Measurements from ENCODE around the gene MKLN1. TPM values are rescaled to one million over a fixed set of nuclear protein-coding genes. Genes with fewer than 3 reads are reported as not detected.
"Not testable (repeated sequence)": the region's sequence is repeated elsewhere in the genome, so short reads cannot be mapped to it uniquely, and the experiment has no call there.

MKLN1 gene
- total RNA-seq, 2 experiments from 2014 or later: 12.1 to 56.6 TPM

GRCh38 chr7:131511774-131512535 lies 184.3 kb downstream of the MKLN1 start:
- Histone ChIP-seq H3K79me2 (ENCODE audit: insufficient read depth, low read depth, low read length) (no peaks in the 10 kb centered on the region), H3K36me3 (ENCODE audit: insufficient read depth, low read length) (no peaks in the 10 kb centered on the region), H3K9me3 (ENCODE audit: low read length) (no peaks in the 10 kb centered on the region), H3K9me2 (ENCODE audit: insufficient read depth, low read length) (no peaks in the 10 kb centered on the region), H3K27ac (ENCODE audit: low read depth, low read length, poor library complexity, severe bottlenecking) (no peak overlapping the region), H3K4me1 (ENCODE audit: insufficient read depth, low read length, poor library complexity, severe bottlenecking) (peaks cover 4% of the 10 kb centered on the region), H4K20me1 (ENCODE audit: insufficient read depth, low read length) (peaks cover 3% of the 10 kb centered on the region; the same call in 1 of the 2 replicates), H3K4me2 (ENCODE audit: low read length) (no peak overlapping the region), H2AFZ (ENCODE audit: low read length) (no peak overlapping the region), H3K4me3 (ENCODE audit: low read depth, low read length, poor library complexity, severe bottlenecking) (no peak overlapping the region)
- CTCF ChIA-PET (ENCODE audit: unreplicated experiment): no interaction called here
- TF ChIP-seq EZH2phosphoT487 (IDR thresholded peaks at IDR 0.05; ENCODE audit: borderline replicate concordance, low read depth, low read length): no peak
- no peak for TF ChIP-seq CTCF (conservative IDR thresholded peaks at IDR 0.05; ENCODE audit: low read length)
- BruUV-seq (replicated peaks): no TSS peak
- no peak for DNase-seq (ENCODE audit: low spot score)
- POLR2A ChIA-PET: interaction anchor here (0.6 kb wide), 1 partner anchor 771 kb away, joined by 3 read pairs; no protein-coding TSS in a partner anchor
- intact Hi-C loops (cut with micrococcal nuclease; ENCODE audit: unreplicated experiment): loop anchor here (5.0 kb wide), 1 partner anchor 635 kb away; no protein-coding TSS in a partner anchor

- no peaks in the 10 kb centered on the region for H3K36me3 ChIP-seq (ENCODE audit: insufficient read depth, low read length)
- POLR2A ChIA-PET: interaction anchor here (0.5 kb wide), 2 partner anchors 33 to 1478 kb away, joined by 3 read pairs; no protein-coding TSS in a partner anchor
- intact Hi-C loops (cut with micrococcal nuclease; ENCODE audit: unreplicated experiment): loop anchor here (5.0 kb wide), 1 partner anchor 636 kb away; no protein-coding TSS in a partner anchor
- no peak overlapping the region for H3K27ac ChIP-seq (ENCODE audit: low read depth, low read length, poor library complexity, severe bottlenecking)
- no peak overlapping the region for H3K4me2 ChIP-seq (ENCODE audit: low read length)
- peak; percentile 77 for DNase-seq (ENCODE audit: low spot score)
- CTCF ChIA-PET (ENCODE audit: unreplicated experiment): interaction anchor here (1.7 kb wide), 1 partner anchor 9 kb away, joined by 3 read pairs; no protein-coding TSS in a partner anchor
- no TSS peak for BruUV-seq (replicated peaks)
- no peaks in the 10 kb centered on the region for H3K9me2 ChIP-seq (ENCODE audit: insufficient read depth, low read length)
- H2AFZ ChIP-seq (ENCODE audit: low read length): no peak overlapping the region
- no peak overlapping the region for H3K4me3 ChIP-seq (ENCODE audit: low read depth, low read length, poor library complexity, severe bottlenecking)
- no peaks in the 10 kb centered on the region for H3K4me1 ChIP-seq (ENCODE audit: insufficient read depth, low read length, poor library complexity, severe bottlenecking)
- H3K79me2 ChIP-seq (ENCODE audit: insufficient read depth, low read depth, low read length): no peaks in the 10 kb centered on the region
- TF ChIP-seq EZH2phosphoT487 (IDR thresholded peaks at IDR 0.05; ENCODE audit: borderline replicate concordance, low read depth, low read length) (no peak), CTCF (conservative IDR thresholded peaks at IDR 0.05; ENCODE audit: low read length) (peak; percentile 94)
- no peaks in the 10 kb centered on the region for H3K9me3 ChIP-seq (ENCODE audit: low read length)
- no peaks in the 10 kb centered on the region for H4K20me1 ChIP-seq (ENCODE audit: insufficient read depth, low read length)
Measured at GRCh38 chr7:131513245-131514061, 185.8 kb downstream of the MKLN1 start.

- H3K79me2 ChIP-seq (ENCODE audit: insufficient read depth, low read depth, low read length); H3K36me3 ChIP-seq (ENCODE audit: insufficient read depth, low read length); H3K9me2 ChIP-seq (ENCODE audit: insufficient read depth, low read length); H3K4me2 ChIP-seq (ENCODE audit: low read length); H2AFZ ChIP-seq (ENCODE audit: low read length); H3K27ac ChIP-seq (ENCODE audit: low read depth, low read length, poor library complexity, severe bottlenecking); intact Hi-C loops (cut with micrococcal nuclease; ENCODE audit: unreplicated experiment); CTCF ChIA-PET (ENCODE audit: unreplicated experiment); DNase-seq (ENCODE audit: low spot score); H3K4me3 ChIP-seq (ENCODE audit: low read depth, low read length, poor library complexity, severe bottlenecking); BruUV-seq (replicated peaks); H3K4me1 ChIP-seq (ENCODE audit: insufficient read depth, low read length, poor library complexity, severe bottlenecking); H4K20me1 ChIP-seq (ENCODE audit: insufficient read depth, low read length); H3K9me3 ChIP-seq (ENCODE audit: low read length): not testable (repeated sequence)
- POLR2A ChIA-PET: interaction anchor here (0.6 kb wide), 1 partner anchor 56 kb away, joined by 3 read pairs; no protein-coding TSS in a partner anchor
Measured at GRCh38 chr7:131515471-131515870, 187.8 kb downstream of the MKLN1 start.
